22Rv1 (cell line): ENCODE data around the gene ELN.

Experiments
- ZFX ChIP-seq: fragments of 450-650 bp; IDR thresholded peaks from 2 replicates; pipeline ENCODE4 v1.6.1; 2017; ENCODE audit warnings: antibody characterized with exemption, borderline replicate concordance
- TF ChIP-seq, protein P1 (sequence below): fragments of 450-650 bp; IDR thresholded peaks from 2 replicates; pipeline ENCODE4 v1.5.1; 2017; ENCODE audit warnings: mild to moderate bottlenecking

DNA sequence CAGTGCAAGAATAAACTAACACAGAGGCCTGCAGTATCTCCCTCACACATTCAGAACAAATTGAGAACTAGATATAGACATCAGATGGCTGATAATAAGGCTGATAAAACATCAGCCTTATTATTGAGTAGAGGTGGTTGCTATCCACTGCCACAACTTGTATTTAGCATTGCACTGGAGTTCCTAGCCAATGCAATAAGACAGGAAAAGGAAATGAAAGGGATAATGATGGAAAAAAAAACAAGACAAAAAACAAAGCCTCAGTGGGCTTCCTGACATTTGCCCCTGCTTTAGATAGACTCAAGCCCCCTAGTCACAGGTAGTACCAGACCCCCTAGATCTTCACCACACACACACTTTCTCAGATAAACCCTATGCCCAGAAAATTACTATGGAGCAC, 33.2 kb upstream of the ELN start:
- TF ChIP-seq, protein P1, sequence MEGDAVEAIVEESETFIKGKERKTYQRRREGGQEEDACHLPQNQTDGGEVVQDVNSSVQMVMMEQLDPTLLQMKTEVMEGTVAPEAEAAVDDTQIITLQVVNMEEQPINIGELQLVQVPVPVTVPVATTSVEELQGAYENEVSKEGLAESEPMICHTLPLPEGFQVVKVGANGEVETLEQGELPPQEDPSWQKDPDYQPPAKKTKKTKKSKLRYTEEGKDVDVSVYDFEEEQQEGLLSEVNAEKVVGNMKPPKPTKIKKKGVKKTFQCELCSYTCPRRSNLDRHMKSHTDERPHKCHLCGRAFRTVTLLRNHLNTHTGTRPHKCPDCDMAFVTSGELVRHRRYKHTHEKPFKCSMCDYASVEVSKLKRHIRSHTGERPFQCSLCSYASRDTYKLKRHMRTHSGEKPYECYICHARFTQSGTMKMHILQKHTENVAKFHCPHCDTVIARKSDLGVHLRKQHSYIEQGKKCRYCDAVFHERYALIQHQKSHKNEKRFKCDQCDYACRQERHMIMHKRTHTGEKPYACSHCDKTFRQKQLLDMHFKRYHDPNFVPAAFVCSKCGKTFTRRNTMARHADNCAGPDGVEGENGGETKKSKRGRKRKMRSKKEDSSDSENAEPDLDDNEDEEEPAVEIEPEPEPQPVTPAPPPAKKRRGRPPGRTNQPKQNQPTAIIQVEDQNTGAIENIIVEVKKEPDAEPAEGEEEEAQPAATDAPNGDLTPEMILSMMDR: no peak
- no peak for TF ChIP-seq ZFX
